HEK293T (cell line): ENCODE data around the gene DOCK10.

ENCODE experiments used
- NFRKB ChIP-seq: fragments of 450-650 bp; IDR thresholded peaks from 2 replicates; pipeline ENCODE4 v1.6.1; 2016; ENCODE audit warnings: mild to moderate bottlenecking, moderate library complexity
- SP1 ChIP-seq: fragments of 450-650 bp; IDR thresholded peaks from 2 replicates; pipeline ENCODE4 v1.6.1; 2017

- TF ChIP-seq NFRKB (no peak), SP1 (no peak)
These were observed 84.5 kb downstream of the DOCK10 start for GRCh38 chr2:224957540-224958461.
